Activated CD4-positive, alpha-beta T cell treated with anti-CD3 and anti-CD28 coated beads, Interleukin-2, amount 50 U/mL, for 24 hours (primary cell): Measurements from ENCODE around the gene TDRD15.
"Not testable (repeated sequence)": the region's sequence is repeated elsewhere in the genome, so short reads cannot be mapped to it uniquely, and the experiment has no call there.

ENCODE experiments used
- DNase-seq, 2 donors: peaks; one replicate each; pipeline ENCODE4 v3.0.0-alpha.2; 2020; ENCODE audit warnings: low read depth in 1 of 2, low spot score in 1 of 2

Gene TDRD15

DNA sequence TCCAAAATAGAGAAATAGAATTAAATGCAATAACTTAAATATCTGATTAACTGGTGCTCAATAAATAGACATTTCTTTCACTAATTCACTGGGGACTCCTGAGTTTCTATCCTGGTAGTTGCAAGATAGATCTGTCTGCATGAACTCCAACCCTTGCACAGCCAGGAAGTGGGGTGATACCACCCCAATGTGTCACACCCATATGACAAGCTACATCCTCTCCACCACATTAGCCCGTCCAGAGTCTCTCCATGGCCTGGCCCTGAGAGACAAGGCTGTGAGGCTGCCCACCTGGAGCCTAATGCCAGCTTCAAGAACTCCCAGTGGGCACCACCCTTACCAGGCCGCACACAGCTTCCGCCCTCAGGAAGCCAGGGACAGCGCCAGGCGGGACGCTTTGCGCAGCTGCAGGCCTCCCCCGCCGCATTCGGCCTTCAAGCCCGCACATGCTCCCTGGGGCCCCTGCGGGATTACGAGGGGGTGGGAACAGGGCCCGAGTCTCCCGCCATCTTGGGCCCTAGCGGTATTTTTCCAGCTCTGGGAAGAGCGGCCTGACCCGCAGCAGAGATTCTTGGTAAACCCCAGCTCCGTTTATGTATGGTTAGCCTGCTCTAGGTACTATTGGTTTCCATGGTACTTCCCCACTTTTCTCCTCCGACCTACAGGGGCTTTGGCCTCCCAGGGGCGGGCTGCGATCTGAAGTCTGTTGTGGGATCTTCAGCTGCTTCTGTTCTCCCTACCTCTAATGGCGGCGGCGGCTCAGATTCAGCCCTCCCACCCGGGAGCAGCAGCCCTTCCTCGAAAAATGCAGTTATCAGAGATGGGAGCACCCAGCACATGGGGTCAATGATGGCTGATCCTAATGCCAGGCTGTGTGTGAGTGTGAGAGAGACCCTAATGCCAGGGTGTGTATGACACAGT is at the start of gene TDRD15:
TSS of gene TDRD15 (plus strand) at position 496 of the 921 bp plus-strand sequence. CDS start 13,500 bp downstream, outside the sequence.
- DNase-seq: no peak

DNA sequence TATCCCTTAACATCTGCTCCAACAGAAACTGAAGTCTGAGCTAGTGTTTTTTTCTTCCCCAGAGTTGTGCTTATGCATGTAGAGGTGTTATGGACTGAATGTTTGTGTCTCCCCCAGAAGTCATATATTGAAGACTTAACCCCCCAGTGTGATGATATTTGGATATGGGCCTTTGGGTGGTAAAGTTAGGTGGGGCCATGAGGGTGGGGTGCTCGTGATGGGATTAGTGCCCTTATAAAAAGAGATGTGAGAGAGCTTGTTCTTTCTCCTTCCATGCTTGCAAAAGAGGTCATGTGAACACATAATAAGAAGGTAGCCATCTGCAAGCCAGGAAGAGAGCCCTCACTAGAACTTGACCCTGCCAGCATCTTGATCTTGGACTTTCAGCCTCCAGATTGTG is 45.5 kb upstream of the TDRD15 start:
- DNase-seq: no peak

DNA sequence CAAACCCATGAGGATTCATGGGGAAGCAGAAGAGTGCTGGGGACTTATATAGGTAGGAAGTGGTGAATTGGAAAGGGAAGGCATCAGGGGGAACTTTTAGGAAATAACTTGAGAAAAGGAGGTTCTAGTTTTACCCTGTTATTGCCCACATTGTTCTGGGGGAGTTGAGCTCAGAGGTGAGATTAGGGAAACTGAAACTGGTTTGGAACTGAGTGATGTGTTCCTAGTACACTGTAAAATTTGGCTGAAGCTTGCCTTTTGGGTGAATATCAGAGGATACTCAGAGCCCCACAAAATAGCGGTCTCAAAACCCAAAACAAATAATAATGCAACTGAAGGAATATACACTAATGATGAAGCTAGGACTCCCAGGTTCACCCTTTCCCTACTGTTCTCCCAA is 40.3 kb upstream of the TDRD15 start:
- DNase-seq: no peak

DNA sequence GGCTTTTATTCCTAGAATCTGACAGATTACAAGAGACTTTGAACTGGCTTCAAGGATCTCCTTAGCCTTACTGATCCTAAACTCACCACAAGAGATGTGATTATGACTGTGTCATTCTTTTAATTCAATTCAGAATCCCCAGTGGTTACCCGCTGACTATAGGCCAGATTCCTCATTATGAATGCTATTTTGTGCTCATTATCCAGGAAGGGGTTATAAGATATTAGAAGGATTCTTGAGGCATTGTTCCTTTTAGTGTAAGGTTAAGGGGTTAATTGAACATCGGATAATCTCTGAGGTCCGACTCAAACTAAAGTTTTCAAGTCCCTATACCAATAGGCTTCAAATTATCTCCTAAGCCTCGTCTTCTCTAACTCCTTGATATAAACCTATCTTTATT is 39.4 kb upstream of the TDRD15 start:
- no peak for DNase-seq

DNA sequence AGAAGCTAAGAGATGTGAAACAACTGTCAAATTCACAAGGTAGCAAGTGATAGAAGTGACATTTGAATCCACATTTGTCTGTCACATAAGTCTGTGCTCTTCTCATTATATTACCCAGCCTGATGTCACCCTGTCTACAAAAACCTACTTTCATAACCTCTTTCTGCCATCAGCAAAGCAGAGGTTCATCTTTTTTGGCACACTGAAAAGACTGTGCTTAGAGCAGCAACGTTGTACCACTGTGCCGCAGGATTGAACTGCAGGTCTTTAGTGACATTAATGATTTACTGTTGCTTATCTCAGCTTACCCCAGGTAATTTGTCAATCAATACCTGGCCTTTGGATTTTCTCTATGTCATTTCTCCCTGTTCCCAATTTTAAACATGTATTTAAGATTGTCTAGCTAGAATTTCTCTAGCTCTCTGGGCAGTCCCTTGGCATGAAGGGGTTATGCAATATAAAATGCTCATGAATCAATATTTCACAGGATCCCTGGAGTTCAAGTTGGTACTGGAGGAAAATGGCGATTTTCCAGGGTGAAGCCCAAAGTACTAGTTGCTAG is 31.4 kb upstream of the TDRD15 start:
- no peak for DNase-seq

DNA sequence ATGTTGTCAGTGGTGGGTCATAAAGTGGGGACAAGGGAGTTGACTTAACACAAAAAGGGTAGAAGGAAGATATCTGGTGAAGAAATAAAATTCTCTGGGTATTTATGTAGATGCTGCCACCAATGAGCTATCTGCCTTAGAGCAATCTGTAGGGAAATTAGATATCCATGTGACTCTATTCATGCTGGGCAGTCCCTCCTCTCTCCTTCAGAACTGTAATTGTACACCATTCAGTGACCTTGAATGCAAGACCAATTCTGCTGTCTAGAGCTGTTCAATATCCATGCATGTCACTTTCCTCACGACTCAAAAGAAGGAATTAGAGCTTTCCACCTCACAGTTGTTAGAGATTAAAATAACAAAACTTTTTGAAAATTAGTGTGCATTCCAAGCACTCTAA is 28.6 kb upstream of the TDRD15 start:
- DNase-seq: no peak

DNA sequence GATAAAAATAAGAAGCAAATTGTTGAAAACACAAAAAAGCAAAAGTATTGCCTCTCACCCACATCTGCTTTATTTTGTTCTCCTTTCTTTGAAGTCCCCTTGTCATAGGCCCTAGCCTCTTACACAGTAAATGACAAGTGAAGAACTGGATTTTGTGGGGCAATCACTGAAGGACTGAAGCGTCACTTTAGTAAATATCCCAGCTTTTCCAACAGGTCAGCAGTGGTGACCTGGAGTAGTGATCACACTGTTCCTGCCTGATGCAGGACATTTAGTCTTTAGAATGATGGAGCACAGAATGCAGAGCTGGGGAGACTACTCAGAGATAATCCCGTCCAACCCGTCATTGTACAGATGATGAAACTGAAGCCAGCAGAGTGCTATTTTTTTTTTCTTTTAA is 28.1 kb upstream of the TDRD15 start:
- DNase-seq: no peak

DNA sequence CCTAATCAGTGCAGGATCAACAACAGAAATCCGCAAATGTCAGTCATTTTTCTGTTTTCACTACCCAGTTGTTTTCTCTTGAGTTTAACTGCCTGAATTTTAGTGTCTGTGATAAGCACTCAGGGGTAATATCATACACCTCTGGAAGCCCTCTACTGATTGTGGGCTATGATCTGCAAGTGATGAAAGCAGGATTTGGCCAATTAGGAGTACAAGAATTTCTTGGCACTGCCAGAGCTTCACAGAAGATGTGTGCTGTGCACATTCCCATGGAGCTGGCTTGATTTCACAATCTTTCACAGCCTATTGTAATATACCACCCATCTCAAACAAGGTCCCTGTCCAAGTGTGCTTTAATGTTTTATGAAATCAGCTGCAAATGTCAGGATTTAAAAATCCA is 27.3 kb upstream of the TDRD15 start:
- no peak for DNase-seq

DNA sequence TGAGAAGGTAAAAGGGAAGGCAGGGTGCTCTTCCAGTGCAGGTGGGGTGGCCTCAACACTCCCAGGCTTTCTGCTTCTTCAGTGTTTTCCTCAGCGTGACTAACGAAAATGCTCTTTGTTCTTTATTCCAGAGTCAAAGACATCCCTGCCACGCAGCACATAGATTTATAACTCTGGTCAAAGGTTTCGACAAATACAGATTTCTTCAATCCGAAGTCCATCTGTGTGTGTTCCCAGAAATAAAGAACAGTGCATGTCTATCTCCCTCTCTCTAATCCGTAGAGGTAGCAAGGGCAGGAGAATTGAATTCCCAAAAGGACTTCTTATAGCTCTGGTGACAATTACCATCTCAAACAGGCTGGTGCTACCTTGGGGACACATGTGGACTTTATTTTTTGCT is 26.4 kb upstream of the TDRD15 start:
- DNase-seq: no peak

DNA sequence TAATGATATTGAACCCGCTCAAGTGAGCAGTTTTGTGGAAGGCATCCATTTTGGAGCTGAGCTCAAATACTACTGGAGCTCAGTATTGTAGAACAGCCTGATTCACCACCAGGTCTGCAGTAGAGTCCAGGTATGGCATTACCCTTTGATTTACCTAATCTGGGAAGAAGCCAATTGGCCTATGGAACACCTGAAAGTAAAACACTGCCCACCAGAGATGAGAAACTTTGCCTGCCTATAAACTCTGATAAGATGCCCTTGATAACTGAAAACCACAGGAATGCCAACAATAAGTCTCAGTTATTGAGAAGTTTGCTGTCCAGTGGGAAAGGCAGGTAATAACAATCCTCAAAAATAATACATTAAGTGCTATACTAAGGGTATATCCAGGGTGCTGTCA is 25.5 kb upstream of the TDRD15 start:
- DNase-seq: no peak

DNA sequence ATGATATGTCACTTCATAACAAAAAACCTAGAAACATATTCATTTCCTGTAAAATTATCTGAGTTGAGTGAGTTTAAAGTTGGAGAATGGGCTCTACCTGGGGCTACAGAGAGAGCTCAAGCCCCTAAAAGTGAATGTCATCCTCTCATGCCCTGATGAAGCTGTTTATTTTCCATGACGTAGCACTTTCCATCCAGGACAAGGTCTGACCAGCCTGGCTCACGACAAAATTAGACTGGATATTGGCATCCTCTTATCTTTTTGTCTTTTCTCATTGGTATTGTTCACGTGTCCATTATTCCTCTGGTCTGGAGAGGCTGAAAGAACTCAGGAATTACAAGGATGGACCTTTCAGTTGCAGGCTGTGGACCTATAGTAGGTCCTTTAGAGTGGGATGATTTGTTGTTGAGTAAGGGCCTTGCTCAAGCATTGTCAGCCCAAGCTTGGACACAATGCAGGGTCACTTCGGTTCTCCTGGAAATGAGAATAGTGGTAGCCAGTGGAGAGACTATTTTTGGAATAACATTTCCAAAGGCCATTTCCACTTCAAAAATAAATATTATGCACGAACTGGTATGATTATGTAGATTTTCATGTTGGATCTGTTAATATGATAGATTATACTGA is 24.4 kb upstream of the TDRD15 start:
- no peak for DNase-seq

DNA sequence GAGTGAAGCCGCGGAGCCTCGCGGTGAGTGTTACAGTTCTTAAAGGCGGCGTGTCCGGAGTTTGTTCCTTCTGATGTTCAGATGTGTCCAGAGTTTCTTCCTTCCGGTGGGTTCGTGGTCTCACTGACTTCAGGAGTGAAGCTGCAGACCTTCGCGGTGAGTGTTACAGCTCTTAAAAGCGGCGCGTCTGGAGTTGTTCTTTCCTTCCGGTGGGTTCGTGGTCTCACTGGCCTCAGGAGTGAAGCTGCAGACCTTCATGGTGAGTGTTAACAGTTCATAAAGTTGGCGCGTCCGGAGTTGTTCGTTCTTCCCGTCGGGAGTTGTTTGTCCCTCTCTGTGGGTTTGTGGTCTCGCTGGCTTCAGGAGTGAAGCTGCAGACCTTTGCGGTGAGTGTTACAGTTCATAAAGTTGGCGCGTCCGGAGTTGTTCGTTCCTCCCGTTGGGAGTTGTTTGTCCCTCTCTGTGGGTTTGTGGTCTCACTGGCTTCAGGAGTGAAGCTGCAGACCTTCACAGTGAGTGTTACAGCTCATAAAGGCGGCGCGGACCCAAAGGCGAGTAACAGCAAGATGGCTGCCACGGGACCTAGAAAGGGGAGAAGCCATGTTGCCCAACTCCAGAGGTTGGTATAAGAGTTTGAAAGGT is 22.1 kb upstream of the TDRD15 start:
- not testable (repeated sequence) for DNase-seq

DNA sequence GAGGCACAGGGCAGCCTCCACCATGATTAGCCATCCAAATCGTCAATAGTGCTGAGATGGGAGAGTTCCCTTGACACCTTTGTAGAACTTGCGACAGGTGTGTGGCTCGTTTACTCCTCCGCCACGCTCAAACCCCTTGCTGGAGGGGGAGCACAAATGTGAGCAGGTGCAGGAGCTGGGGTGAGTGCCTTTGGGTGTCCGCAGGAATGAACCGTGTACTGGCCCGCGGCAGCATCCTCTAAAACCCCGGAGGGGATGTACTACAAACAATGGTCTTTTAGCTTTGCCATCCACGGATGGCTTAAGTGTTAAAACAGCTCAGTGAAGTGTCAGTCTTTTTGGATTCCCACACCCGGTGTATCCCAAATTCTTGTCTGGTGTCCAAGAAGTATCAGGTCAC is 21.4 kb upstream of the TDRD15 start:
- DNase-seq: no peak

DNA sequence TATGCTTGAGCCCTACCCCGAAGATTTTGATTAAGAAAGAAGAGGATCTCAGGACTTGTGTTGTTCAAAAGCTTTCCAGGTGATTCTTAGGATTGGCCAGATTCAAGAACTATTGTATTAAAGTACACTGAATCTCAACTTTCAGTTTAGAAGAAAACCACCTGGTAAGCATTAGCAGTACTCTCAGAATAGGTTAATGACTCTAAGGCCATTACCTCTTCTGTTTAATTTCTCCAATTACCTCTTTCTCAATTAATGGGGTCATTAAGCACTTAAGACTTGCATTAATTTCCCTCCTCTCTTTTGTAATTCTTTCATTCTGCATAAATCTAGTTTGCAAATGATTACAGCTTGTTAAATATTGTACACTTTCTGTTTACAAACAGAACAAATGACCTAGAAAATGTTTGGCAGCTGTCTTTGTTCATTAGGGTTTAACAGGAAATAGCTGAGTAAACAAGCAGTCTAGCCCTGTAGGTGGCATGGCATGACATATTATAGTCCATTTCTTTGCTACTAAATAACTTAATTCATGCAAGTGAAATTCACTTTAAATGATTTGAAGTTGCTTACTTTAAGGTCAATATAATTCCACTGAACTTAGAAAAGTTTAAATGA is 20.4 kb upstream of the TDRD15 start:
- no peak for DNase-seq

DNA sequence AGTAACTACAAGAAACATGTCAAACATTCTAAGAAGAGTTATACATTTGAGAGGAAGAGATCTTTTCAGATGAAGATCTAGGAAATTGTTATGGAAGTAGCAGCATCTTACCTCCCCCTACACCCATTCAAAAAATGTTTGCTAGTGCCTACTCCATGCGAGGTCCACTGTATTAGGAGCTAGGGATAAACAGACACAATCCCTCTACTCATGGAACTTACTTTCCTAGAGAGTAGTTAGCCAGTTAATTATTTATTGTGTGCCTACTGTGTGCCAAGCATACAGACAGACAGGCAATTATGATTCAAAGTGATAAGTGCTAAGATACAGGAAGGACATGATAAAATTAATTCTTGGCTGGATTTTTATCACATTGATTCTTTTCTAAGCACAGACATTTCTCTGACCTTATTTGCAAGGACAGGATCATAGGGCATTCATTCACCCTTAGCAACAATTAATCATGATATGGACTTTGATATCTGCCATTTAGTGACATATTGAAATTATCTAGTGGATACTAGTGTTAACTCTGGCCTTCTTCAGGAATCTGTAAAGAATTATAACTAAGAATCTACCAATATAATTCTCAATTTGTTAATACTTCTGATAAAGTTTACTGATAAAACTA is 19.6 kb upstream of the TDRD15 start:
- no peak for DNase-seq

DNA sequence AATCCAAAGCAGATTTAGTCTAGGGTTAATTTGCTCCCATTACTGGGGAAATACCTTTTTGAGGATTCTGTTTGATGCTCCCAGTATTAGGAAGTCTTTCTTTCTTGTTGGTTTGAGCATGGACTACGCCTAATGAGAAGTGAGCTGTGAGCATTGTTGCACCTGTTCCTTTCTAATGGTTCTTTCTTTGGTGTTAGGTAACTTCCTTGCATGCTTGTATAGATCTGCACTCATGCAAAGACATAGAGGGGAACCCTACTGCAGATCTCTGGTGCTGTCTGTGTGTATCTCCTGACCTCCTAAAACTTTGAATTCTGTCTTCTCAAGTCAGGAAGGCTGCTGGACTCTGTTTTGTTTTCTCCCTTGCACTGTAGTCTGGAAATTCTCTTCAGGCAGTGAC is 12.8 kb upstream of the TDRD15 start:
- DNase-seq: no peak

DNA sequence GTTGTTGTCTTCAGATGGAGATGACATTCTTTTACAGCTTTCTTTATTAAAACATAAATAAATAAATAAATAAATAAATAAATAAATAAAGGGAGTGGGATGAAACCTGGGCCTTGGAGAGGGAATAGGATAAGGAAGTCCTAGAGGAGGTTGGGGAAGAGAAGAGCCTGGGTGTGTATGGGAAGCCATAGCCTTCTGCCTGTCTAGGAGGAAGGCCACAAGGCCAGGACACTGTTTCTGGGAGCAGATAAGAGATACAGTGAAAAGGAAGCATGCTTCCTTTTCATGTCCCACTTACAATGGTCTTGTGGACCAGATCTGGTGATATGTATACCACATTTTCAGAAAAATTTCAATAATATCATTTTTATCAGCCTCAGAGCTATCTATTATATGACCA is 6.1 kb upstream of the TDRD15 start:
- DNase-seq: no peak

DNA sequence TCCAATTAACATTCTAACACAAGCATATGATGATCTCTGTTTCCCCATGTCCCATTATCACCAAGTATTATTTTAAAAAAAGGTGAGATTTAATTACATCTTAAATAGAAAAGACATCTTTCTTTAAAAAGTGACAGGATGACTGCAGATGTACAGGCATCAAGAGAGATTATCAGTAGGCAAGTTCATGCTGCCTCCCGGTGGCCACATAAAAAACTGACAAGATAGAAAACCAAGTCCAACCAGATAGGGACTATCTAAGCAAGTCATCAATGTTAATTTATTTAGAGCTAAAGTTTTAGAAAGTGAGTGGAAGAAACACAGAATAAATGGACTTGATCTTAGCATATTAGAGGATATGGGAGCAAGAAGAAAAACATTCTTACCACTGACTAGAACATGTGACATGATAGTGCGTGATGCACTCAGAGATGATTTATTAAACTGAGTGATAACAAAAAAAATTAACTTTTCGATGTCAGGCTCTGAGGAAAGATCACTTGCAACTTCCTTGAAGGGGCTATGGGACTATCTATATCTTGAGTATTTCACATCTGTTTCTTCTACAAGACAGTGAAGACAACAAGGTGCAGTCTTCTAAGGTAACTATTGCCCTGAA is 5.4 kb upstream of the TDRD15 start:
- DNase-seq: no peak

DNA sequence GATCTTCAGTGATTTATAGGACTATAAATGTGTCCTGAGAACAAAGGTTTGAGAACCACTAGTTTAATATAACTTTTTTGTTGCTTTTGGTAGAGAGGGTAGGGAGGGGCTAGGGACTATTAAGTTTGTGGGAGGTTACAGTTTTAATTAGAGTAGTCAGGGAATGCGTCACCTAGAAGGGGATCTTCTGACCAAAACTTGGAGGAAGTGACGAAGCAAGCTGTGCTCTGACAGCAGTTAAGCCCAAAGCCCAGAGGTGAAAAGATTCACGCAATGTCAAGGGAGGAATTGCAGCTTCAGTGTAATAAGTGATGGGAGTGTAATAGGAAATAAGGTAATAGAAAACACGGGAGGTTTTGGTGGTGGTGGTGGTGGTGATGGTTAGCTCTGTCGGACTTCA is 8.1 kb downstream of the TDRD15 start:
- no peak for DNase-seq

DNA sequence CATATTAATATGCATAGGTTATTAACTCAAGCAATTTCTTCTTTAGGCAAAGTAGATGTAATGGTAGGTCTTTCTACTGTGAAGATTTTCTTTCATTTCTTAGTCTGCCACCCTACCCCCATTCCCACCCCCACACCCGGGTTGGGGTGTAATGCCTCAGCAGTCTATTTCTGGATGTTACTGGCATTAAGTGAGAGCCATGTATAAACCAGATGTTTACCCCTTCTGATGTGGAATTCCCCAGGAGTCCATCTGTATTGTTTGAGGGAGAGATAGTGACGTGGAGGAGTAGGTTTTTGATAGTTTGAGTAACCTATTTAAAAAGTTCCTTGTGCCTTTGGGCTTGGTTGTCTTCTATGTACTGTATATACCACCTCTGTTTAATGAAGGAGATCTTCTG is 11.8 kb downstream of the TDRD15 start:
- no peak for DNase-seq

DNA sequence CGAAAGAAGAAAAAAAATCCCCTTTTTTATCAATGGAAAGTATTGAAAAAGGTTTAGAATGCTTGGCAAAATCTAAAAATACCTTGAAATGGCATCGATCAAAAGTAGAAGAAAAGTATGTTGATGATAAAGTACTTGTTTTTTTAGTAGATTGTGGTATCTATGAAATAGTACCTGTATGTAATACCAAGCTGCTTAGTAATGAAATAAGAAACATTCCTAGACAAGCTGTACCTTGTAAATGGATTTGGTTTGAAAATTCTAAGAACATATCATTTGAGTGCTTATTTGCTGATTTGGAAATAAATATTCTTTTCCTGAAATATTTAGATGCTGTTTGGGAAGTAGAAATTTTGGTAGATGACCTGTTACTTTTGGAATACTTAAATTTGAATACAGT is 18.4 kb downstream of the TDRD15 start:
- DNase-seq: no peak
